DOHH2 (cell line): ENCODE data around the gene DDX49.

ENCODE experiments used
- CTCF ChIP-seq: fragments of 200-600 bp; sonication (generic); IDR thresholded peaks from one replicate; pipeline ENCODE4 v1.5.1; 2014; ENCODE audit warnings: antibody characterized with exemption, mild to moderate bottlenecking, low read depth, low read length; ENCODE audit not compliant: poor library complexity, severe bottlenecking
- EZH2phosphoT487 ChIP-seq: fragments of 200-600 bp; sonication (generic); IDR thresholded peaks from 2 replicates; pipeline ENCODE4 v1.6.1; 2017; ENCODE audit warnings: borderline replicate concordance, mild to moderate bottlenecking, antibody characterized with exemption, low read length, moderate library complexity, mixed read lengths

GRCh38 chr19:18886972-18887371, 32.5 kb upstream of the DDX49 start:
- TF ChIP-seq CTCF (no peak), EZH2phosphoT487 (no peak)
